Fibroblast of lung (primary cell): Measurements from ENCODE around the gene RFX1. TPM values are rescaled to one million over a fixed set of nuclear protein-coding genes. Genes with fewer than 3 reads are reported as not detected.
A peak's percentile ranks its signal among the peaks of the same experiment; 100 is the strongest.

Source experiments
- DNase-seq, 2 donors: peaks; one replicate each; pipeline versions ENCODE4 v3.0.0 to v3.0.0-alpha.2; 2010; ENCODE audit warnings: low read depth in 2 of 2
- H2AFZ ChIP-seq: 2 replicates; pipeline ENCODE4 v1.5.1; 2012; ENCODE audit warnings: low read length, control low read depth, inconsistent platforms
- H3K27ac ChIP-seq: 2 replicates; pipeline ENCODE4 v1.5.1; 2011; ENCODE audit warnings: low read length, control low read depth; ENCODE audit not compliant: insufficient read depth
- H3K27me3 ChIP-seq: 2 replicates; pipeline ENCODE4 v1.5.1; 2011; ENCODE audit warnings: mild to moderate bottlenecking, low read length; ENCODE audit not compliant: control insufficient read depth, insufficient read depth
- H3K36me3 ChIP-seq: 2 replicates; pipeline ENCODE4 v1.5.1; 2011; ENCODE audit warnings: low read length; ENCODE audit not compliant: control insufficient read depth, insufficient read depth
- H3K4me1 ChIP-seq: 2 replicates; pipeline ENCODE4 v1.5.1; 2011; ENCODE audit warnings: low read length; ENCODE audit not compliant: control insufficient read depth, insufficient read depth; ENCODE audit errors: extremely low read depth
- H3K4me2 ChIP-seq: 2 replicates; pipeline ENCODE4 v1.5.1; 2011; ENCODE audit warnings: low read length, control low read depth; ENCODE audit not compliant: insufficient read depth; ENCODE audit errors: extremely low read depth
- H3K4me3 ChIP-seq, 4 experiments: fragments of 200-600 bp in 1 of 4; sonication (generic) in 1 of 4; replicated peaks in 1 of 4; 2 replicates each; pipeline ENCODE4 v1.5.1; 2011 to 2016; ENCODE audit warnings: low read length in 4 of 4, low read depth in 3 of 4, mild to moderate bottlenecking in 3 of 4, control low read depth in 2 of 4, inconsistent platforms in 1 of 4, mixed read lengths in 1 of 4; ENCODE audit not compliant: insufficient read depth in 1 of 4; ENCODE audit errors: control extremely low read depth in 1 of 4
- H3K79me2 ChIP-seq: 2 replicates; pipeline ENCODE4 v1.5.1; 2012; ENCODE audit warnings: mild to moderate bottlenecking, low read length, inconsistent platforms; ENCODE audit not compliant: control insufficient read depth, insufficient read depth
- H3K9ac ChIP-seq: 2 replicates; pipeline ENCODE4 v1.5.1; 2011; ENCODE audit warnings: mild to moderate bottlenecking, low read length, control low read depth; ENCODE audit not compliant: insufficient read depth
- H3K9me3 ChIP-seq: 2 replicates; pipeline ENCODE4 v1.5.1; 2012; ENCODE audit warnings: low read depth, low read length; ENCODE audit not compliant: control insufficient read depth, insufficient read depth
- H4K20me1 ChIP-seq: 2 replicates; pipeline ENCODE4 v1.5.1; 2011; ENCODE audit warnings: low read length; ENCODE audit not compliant: control insufficient read depth, insufficient read depth; ENCODE audit errors: extremely low read depth
- EZH2 ChIP-seq: IDR thresholded peaks from 2 replicates; pipeline ENCODE4 v1.5.1; 2012; ENCODE audit warnings: low read length, control low read depth, mild to moderate bottlenecking; ENCODE audit errors: missing control alignments
- polyA plus RNA-seq, 2 donors: library from polyadenylated mRNA; depleted of rRNA in 1 of 2; stranded (reverse) in 1 of 2; unstranded in 1 of 2; fragments of >200 nt; gene quantifications; 2 replicates each; pipeline ENCODE4 v1.2.1, GENCODE V29; 2011 to 2012; ENCODE audit warnings: missing spikeins in 1 of 2
- total RNA-seq: library from RNA; depleted of rRNA; stranded (reverse); fragments of >200 nt; gene quantifications from 2 replicates; pipeline ENCODE4 v1.2.1, GENCODE V29; 2014
- TF ChIP-seq, protein P1 (sequence below), 2 donors: IDR thresholded peaks in 1 of 2; conservative IDR thresholded peaks in 1 of 2; 1 replicate in 1 of 2; 2 replicates in 1 of 2; pipeline ENCODE4 v1.5.1; 2011 to 2012; ENCODE audit warnings: low read length in 2 of 2, control low read depth in 1 of 2, inconsistent platforms in 1 of 2, low read depth in 1 of 2, mild to moderate bottlenecking in 1 of 2

Gene RFX1
- total and polyA plus RNA-seq, 2 donors (not counting 1 experiment from before 2014, with no cell fraction given), result 0.44 to 2.6 TPM

- Histone ChIP-seq H3K9ac (no peak overlapping the region), H3K9me3 (no peaks in the 10 kb centered on the region), H3K27me3 (no peaks in the 10 kb centered on the region), H3K36me3 (peaks cover 3% of the 10 kb centered on the region), H2AFZ (no peak overlapping the region), H3K27ac (no peak overlapping the region), H3K4me3 (peak overlapping the region in 1 of 4 experiments; percentile 7), H3K4me2 (peak overlapping the region; percentile 40), H3K79me2 (no peaks in the 10 kb centered on the region), H4K20me1 (no peaks in the 10 kb centered on the region), H3K4me1 (peaks cover 2% of the 10 kb centered on the region)
- TF ChIP-seq, protein P1, sequence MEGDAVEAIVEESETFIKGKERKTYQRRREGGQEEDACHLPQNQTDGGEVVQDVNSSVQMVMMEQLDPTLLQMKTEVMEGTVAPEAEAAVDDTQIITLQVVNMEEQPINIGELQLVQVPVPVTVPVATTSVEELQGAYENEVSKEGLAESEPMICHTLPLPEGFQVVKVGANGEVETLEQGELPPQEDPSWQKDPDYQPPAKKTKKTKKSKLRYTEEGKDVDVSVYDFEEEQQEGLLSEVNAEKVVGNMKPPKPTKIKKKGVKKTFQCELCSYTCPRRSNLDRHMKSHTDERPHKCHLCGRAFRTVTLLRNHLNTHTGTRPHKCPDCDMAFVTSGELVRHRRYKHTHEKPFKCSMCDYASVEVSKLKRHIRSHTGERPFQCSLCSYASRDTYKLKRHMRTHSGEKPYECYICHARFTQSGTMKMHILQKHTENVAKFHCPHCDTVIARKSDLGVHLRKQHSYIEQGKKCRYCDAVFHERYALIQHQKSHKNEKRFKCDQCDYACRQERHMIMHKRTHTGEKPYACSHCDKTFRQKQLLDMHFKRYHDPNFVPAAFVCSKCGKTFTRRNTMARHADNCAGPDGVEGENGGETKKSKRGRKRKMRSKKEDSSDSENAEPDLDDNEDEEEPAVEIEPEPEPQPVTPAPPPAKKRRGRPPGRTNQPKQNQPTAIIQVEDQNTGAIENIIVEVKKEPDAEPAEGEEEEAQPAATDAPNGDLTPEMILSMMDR (conservative IDR thresholded peaks at IDR 0.05 in 1 of 2, IDR thresholded peaks at IDR 0.05 in 1 of 2; ENCODE audit: low read depth in 1 of 2, low read length in 2 of 2), result no peak
- TF ChIP-seq EZH2, result no peak
- DNase-seq, result no peak
Observed at GRCh38 chr19:13979244-13979615, 26.9 kb downstream of the RFX1 start.

- H3K4me1 ChIP-seq, result peaks cover 2% of the 10 kb centered on the region
- H4K20me1 ChIP-seq, result no peaks in the 10 kb centered on the region
- peak overlapping the region in 1 of 4 experiments; percentile 7 for H3K4me3 ChIP-seq
- no peak overlapping the region for H3K9ac ChIP-seq
- H3K27me3 ChIP-seq, result no peaks in the 10 kb centered on the region
- H3K27ac ChIP-seq, result no peak overlapping the region
- peak in 1 of 2 donors; percentile 14 for DNase-seq
- TF ChIP-seq, protein P1 (conservative IDR thresholded peaks at IDR 0.05 in 1 of 2, IDR thresholded peaks at IDR 0.05 in 1 of 2; ENCODE audit: low read depth in 1 of 2, low read length in 2 of 2), result no peak
- no peak for TF ChIP-seq EZH2
- H3K4me2 ChIP-seq, result peak overlapping the region; percentile 40
- no peaks in the 10 kb centered on the region for H3K9me3 ChIP-seq
- H2AFZ ChIP-seq, result no peak overlapping the region
- peaks cover 3% of the 10 kb centered on the region for H3K36me3 ChIP-seq
- no peaks in the 10 kb centered on the region for H3K79me2 ChIP-seq
Observed at GRCh38 chr19:13978351-13979243, 27.5 kb downstream of the RFX1 start.

DNA sequence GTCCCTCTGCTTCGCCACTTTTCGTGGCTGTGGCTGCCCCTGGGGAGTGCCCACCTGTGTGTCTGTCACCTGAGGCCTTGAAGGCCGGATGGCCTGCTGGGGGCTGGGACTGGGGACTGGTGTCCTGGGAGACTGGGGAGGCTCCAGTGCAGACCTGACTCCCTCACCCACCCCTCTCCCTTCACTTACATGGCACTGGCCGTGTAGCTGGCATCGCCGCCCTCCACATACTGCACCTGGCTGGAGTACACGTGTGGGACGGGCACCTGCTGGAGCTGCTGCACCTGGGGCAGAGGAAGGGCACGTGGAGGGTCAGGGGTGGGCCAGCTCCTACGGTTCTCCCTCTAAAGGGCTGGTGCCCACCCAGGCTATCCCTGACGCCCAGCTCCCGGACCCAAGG lies 28.3 kb downstream of the RFX1 start:
- Histone ChIP-seq H3K9me3 (no peaks in the 10 kb centered on the region), H4K20me1 (no peaks in the 10 kb centered on the region), H3K4me2 (no peak overlapping the region), H3K4me1 (peaks cover 2% of the 10 kb centered on the region), H2AFZ (no peak overlapping the region), H3K36me3 (peaks cover 3% of the 10 kb centered on the region), H3K4me3 (no peak overlapping the region), H3K27me3 (no peaks in the 10 kb centered on the region), H3K79me2 (no peaks in the 10 kb centered on the region), H3K9ac (no peak overlapping the region), H3K27ac (no peak overlapping the region)
- TF ChIP-seq, protein P1 (conservative IDR thresholded peaks at IDR 0.05 in 1 of 2, IDR thresholded peaks at IDR 0.05 in 1 of 2; ENCODE audit: low read depth in 1 of 2, low read length in 2 of 2), result no peak
- TF ChIP-seq EZH2, result no peak
- no peak for DNase-seq
